Ishikawa (cell line): ENCODE measurements around the gene LIF.

Experiments
- CREB1 ChIP-seq: IDR thresholded peaks from 2 replicates; pipeline ENCODE4 v1.6.1; 2012; ENCODE audit warnings: low read depth
- EP300 ChIP-seq: IDR thresholded peaks from 2 replicates; pipeline ENCODE4 v1.6.1; 2012; ENCODE audit warnings: borderline replicate concordance
- FOXM1 ChIP-seq: IDR thresholded peaks from 2 replicates; pipeline ENCODE4 v1.6.1; 2012; ENCODE audit warnings: low read depth, borderline replicate concordance
- NFIC ChIP-seq: IDR thresholded peaks from 2 replicates; pipeline ENCODE4 v1.6.1; 2012
- REST ChIP-seq: IDR thresholded peaks from 2 replicates; pipeline ENCODE4 v1.6.1; 2012; ENCODE audit warnings: low read depth, mild to moderate bottlenecking
- TAF1 ChIP-seq: IDR thresholded peaks from 2 replicates; pipeline ENCODE4 v1.6.1; 2012; ENCODE audit warnings: low read depth, mild to moderate bottlenecking
- YY1 ChIP-seq: IDR thresholded peaks from 2 replicates; pipeline ENCODE4 v1.6.1; 2012; ENCODE audit warnings: low read depth
- ZBTB7A ChIP-seq: IDR thresholded peaks from 2 replicates; pipeline ENCODE4 v1.6.1; 2012; ENCODE audit warnings: low read depth

GRCh38 chr22:30248484-30248883 is 1.9 kb upstream of the LIF start:
- TF ChIP-seq NFIC (no peak), ZBTB7A (no peak), YY1 (no peak), REST (no peak), CREB1 (no peak), TAF1 (no peak), EP300 (no peak), FOXM1 (no peak)
